HepG2 (cell line): ENCODE data around the gene SFMBT1. TPM values are rescaled to one million over a fixed set of nuclear protein-coding genes. Genes with fewer than 3 reads are reported as not detected.

Experiments used
- CBX1 ChIP-seq: IDR thresholded peaks from one replicate; pipeline ENCODE4 v1.6.1; 2016; ENCODE audit warnings: antibody characterized with exemption, low read depth
- HNRNPK ChIP-seq: fragments of 200-400 bp; formaldehyde crosslinking; IDR thresholded peaks from 2 replicates; pipeline ENCODE4 v1.6.1; 2018; ENCODE audit warnings: low read length, low read depth, moderate library complexity, mild to moderate bottlenecking; ENCODE audit not compliant: poor library complexity, severe bottlenecking
- MEF2D ChIP-seq: sonication (generic); formaldehyde crosslinking; IDR thresholded peaks from 2 replicates; pipeline ENCODE4 v1.5.1; 2020; ENCODE audit warnings: mild to moderate bottlenecking, missing genetic modification reagents
- MIXL1 ChIP-seq: IDR thresholded peaks from 2 replicates; pipeline ENCODE4 v1.6.1; 2016
- NFKBIZ ChIP-seq: IDR thresholded peaks from 2 replicates; pipeline ENCODE4 v1.6.1; 2018; ENCODE audit warnings: missing genetic modification reagents, missing compliant biosample characterization
- NR2F6 ChIP-seq, 2 experiments: IDR thresholded peaks; 2 replicates each; pipeline ENCODE4 v1.6.1; 2016; ENCODE audit warnings: antibody characterized with exemption in 1 of 2, mild to moderate bottlenecking in 1 of 2
- PHF5A ChIP-seq: IDR thresholded peaks from one replicate; pipeline ENCODE4 v1.6.1; 2018; ENCODE audit warnings: low read depth, missing genetic modification reagents; ENCODE audit not compliant: unreplicated experiment
- PHF8 ChIP-seq: sonication (generic); formaldehyde crosslinking; IDR thresholded peaks from 2 replicates; pipeline ENCODE4 v1.5.0; 2020; ENCODE audit warnings: missing genetic modification reagents
- SAFB2 ChIP-seq: sonication (generic); formaldehyde crosslinking; IDR thresholded peaks from 2 replicates; pipeline ENCODE4 v1.5.1; 2020; ENCODE audit warnings: missing genetic modification reagents, low read depth, mild to moderate bottlenecking, borderline replicate concordance
- SMC3 ChIP-seq: IDR thresholded peaks from 2 replicates; pipeline ENCODE4 v1.6.1; 2011; ENCODE audit warnings: low read length, improper control_type of control experiment
- ZBTB3 ChIP-seq: sonication (generic); formaldehyde crosslinking; IDR thresholded peaks from 2 replicates; pipeline ENCODE4 v1.4.0; 2020; ENCODE audit warnings: low read depth, mild to moderate bottlenecking, moderate library complexity, missing genetic modification reagents, borderline replicate concordance
- ZMYM3 ChIP-seq: sonication (generic); formaldehyde crosslinking; IDR thresholded peaks from 2 replicates; pipeline ENCODE4 v1.5.1; 2020; ENCODE audit warnings: mild to moderate bottlenecking, missing genetic modification reagents
- ZNF329 ChIP-seq: sonication (generic); formaldehyde crosslinking; IDR thresholded peaks from 2 replicates; pipeline ENCODE4 v1.9.0; 2021; ENCODE audit warnings: low read depth, mild to moderate bottlenecking, missing genetic modification reagents
- ZNF337 ChIP-seq: sonication (generic); formaldehyde crosslinking; IDR thresholded peaks from 2 replicates; pipeline ENCODE4 v1.5.1; 2020; ENCODE audit warnings: missing genetic modification reagents, low read depth, mild to moderate bottlenecking, borderline replicate concordance
- ZNF598 ChIP-seq: sonication (generic); formaldehyde crosslinking; IDR thresholded peaks from 2 replicates; pipeline ENCODE4 v1.5.1; 2020; ENCODE audit warnings: mild to moderate bottlenecking, missing genetic modification reagents, borderline replicate concordance
- ZNF839 ChIP-seq: sonication (generic); formaldehyde crosslinking; IDR thresholded peaks from 2 replicates; pipeline ENCODE4 v1.4.0; 2020; ENCODE audit warnings: missing genetic modification reagents, mild to moderate bottlenecking, borderline replicate concordance
- ZSCAN20 ChIP-seq: sonication (generic); formaldehyde crosslinking; IDR thresholded peaks from 2 replicates; pipeline ENCODE4 v1.4.0; 2020; ENCODE audit warnings: missing genetic modification reagents, mild to moderate bottlenecking, borderline replicate concordance
- polyA plus RNA-seq, 8 experiments: library from polyadenylated mRNA; depleted of rRNA in 3 of 8; stranded (reverse) in 7 of 8; unstranded in 1 of 8; fragments of >200 nt; fragmentation: Illumina TruSeq in 4 of 8; extraction: Trizol in 4 of 8; gene quantifications; 2 replicates each; pipeline versions ENCODE4 v1.2.1 to v1.2.3, GENCODE V29; 2011 to 2016; ENCODE audit warnings: low read depth in 4 of 8, missing spikeins in 1 of 8, mixed read lengths in 1 of 8; ENCODE audit not compliant: insufficient read depth in 1 of 8
- total RNA-seq, 5 experiments: library from RNA; depleted of rRNA; stranded (reverse); fragments of >200 nt; fragmentation: Illumina TruSeq; extraction: Trizol; gene quantifications; 2 replicates each; pipeline ENCODE4 v1.2.3, GENCODE V29; 2016; ENCODE audit warnings: low read depth in 1 of 5
- TF ChIP-seq, protein P1 (sequence below): sonication (generic); formaldehyde crosslinking; IDR thresholded peaks from 2 replicates; pipeline ENCODE4; 2020; ENCODE audit warnings: missing genetic modification reagents, mild to moderate bottlenecking, borderline replicate concordance
- TF ChIP-seq, protein P2 (sequence below): IDR thresholded peaks from 2 replicates; pipeline ENCODE4 v1.6.1; 2016; ENCODE audit warnings: mild to moderate bottlenecking
- TF ChIP-seq, protein P3 (sequence below): sonication (generic); formaldehyde crosslinking; IDR thresholded peaks from 2 replicates; pipeline ENCODE4 v1.4.0; 2020; ENCODE audit warnings: mild to moderate bottlenecking, missing genetic modification reagents
- TF ChIP-seq, protein P4 (sequence below): sonication (generic); formaldehyde crosslinking; IDR thresholded peaks from 2 replicates; pipeline ENCODE4 v1.8.1; 2023; ENCODE audit warnings: mild to moderate bottlenecking, missing genetic modification reagents
- TF ChIP-seq, protein P5 (sequence below): sonication (generic); formaldehyde crosslinking; IDR thresholded peaks from 2 replicates; pipeline ENCODE4 v1.4.0; 2020; ENCODE audit warnings: low read depth, missing genetic modification reagents

The SFMBT1 gene
- total and polyA plus RNA-seq, 2 of the 13 experiments (the other 11 are each of a cell fraction or from before 2014, with no cell fraction given) = 3.8 to 12.8 TPM

DNA sequence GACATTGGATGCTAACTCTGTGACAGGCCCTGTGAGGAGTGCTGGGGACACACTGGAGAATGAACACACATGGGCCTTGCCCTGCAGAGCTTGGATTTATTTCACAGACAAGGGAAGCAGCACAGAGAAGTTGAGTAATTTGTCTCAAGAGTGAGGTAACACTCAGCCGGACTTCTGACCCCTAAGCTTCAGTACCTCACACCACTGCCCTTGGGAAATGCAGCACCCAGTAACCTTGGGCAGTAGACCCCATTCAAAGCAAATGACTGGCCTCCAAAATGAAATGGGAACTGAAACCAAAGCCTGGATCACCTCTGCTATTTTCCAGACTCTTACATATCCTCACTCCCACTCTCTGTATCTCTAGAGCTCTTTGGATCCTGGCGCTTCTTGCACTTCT, 47.1 kb upstream of the SFMBT1 start (continued):
- TF ChIP-seq, protein P1, sequence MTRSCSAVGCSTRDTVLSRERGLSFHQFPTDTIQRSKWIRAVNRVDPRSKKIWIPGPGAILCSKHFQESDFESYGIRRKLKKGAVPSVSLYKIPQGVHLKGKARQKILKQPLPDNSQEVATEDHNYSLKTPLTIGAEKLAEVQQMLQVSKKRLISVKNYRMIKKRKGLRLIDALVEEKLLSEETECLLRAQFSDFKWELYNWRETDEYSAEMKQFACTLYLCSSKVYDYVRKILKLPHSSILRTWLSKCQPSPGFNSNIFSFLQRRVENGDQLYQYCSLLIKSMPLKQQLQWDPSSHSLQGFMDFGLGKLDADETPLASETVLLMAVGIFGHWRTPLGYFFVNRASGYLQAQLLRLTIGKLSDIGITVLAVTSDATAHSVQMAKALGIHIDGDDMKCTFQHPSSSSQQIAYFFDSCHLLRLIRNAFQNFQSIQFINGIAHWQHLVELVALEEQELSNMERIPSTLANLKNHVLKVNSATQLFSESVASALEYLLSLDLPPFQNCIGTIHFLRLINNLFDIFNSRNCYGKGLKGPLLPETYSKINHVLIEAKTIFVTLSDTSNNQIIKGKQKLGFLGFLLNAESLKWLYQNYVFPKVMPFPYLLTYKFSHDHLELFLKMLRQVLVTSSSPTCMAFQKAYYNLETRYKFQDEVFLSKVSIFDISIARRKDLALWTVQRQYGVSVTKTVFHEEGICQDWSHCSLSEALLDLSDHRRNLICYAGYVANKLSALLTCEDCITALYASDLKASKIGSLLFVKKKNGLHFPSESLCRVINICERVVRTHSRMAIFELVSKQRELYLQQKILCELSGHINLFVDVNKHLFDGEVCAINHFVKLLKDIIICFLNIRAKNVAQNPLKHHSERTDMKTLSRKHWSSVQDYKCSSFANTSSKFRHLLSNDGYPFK (CRISPR knock-in tag) = no peak
- TF ChIP-seq ZNF839 (CRISPR knock-in tag) (no peak), MIXL1 (0 out of 2 replicates have a peak, but pooled peaks have one; percentile 22), ZSCAN20 (no peak), MEF2D (CRISPR knock-in tag) (no peak), ZNF329 (CRISPR knock-in tag) (no peak), ZMYM3 (0 out of 2 replicates have a peak, but pooled peaks have one; percentile 11), PHF8 (CRISPR knock-in tag) (no peak), HNRNPK (no peak), CBX1 (no peak), SMC3 (peak; percentile 30; the same call in 1 of the 2 replicates), SAFB2 (no peak), ZNF598 (CRISPR knock-in tag) (no peak), NFKBIZ (no peak), ZNF337 (CRISPR knock-in tag) (no peak), PHF5A (no peak), ZBTB3 (CRISPR knock-in tag) (no peak), NR2F6 (IDR thresholded peaks at IDR 0.05) (peak; percentile 42; the same call in 1 of the 2 replicates), NR2F6 (CRISPR knock-in tag; IDR thresholded peaks at IDR 0.05) (peak; percentile 55; the same call in 1 of the 2 replicates)
- TF ChIP-seq, protein P2, sequence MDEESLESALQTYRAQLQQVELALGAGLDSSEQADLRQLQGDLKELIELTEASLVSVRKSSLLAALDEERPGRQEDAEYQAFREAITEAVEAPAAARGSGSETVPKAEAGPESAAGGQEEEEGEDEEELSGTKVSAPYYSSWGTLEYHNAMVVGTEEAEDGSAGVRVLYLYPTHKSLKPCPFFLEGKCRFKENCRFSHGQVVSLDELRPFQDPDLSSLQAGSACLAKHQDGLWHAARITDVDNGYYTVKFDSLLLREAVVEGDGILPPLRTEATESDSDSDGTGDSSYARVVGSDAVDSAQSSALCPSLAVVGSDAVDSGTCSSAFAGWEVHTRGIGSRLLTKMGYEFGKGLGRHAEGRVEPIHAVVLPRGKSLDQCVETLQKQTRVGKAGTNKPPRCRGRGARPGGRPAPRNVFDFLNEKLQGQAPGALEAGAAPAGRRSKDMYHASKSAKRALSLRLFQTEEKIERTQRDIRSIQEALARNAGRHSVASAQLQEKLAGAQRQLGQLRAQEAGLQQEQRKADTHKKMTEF = 0 out of 2 replicates have a peak, but pooled peaks have one; percentile 24
- TF ChIP-seq, protein P3, sequence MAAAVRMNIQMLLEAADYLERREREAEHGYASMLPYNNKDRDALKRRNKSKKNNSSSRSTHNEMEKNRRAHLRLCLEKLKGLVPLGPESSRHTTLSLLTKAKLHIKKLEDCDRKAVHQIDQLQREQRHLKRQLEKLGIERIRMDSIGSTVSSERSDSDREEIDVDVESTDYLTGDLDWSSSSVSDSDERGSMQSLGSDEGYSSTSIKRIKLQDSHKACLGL (CRISPR knock-in tag) = no peak
- TF ChIP-seq, protein P4, sequence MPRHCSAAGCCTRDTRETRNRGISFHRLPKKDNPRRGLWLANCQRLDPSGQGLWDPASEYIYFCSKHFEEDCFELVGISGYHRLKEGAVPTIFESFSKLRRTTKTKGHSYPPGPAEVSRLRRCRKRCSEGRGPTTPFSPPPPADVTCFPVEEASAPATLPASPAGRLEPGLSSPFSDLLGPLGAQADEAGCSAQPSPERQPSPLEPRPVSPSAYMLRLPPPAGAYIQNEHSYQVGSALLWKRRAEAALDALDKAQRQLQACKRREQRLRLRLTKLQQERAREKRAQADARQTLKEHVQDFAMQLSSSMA (CRISPR knock-in tag) = no peak
- TF ChIP-seq, protein P5, sequence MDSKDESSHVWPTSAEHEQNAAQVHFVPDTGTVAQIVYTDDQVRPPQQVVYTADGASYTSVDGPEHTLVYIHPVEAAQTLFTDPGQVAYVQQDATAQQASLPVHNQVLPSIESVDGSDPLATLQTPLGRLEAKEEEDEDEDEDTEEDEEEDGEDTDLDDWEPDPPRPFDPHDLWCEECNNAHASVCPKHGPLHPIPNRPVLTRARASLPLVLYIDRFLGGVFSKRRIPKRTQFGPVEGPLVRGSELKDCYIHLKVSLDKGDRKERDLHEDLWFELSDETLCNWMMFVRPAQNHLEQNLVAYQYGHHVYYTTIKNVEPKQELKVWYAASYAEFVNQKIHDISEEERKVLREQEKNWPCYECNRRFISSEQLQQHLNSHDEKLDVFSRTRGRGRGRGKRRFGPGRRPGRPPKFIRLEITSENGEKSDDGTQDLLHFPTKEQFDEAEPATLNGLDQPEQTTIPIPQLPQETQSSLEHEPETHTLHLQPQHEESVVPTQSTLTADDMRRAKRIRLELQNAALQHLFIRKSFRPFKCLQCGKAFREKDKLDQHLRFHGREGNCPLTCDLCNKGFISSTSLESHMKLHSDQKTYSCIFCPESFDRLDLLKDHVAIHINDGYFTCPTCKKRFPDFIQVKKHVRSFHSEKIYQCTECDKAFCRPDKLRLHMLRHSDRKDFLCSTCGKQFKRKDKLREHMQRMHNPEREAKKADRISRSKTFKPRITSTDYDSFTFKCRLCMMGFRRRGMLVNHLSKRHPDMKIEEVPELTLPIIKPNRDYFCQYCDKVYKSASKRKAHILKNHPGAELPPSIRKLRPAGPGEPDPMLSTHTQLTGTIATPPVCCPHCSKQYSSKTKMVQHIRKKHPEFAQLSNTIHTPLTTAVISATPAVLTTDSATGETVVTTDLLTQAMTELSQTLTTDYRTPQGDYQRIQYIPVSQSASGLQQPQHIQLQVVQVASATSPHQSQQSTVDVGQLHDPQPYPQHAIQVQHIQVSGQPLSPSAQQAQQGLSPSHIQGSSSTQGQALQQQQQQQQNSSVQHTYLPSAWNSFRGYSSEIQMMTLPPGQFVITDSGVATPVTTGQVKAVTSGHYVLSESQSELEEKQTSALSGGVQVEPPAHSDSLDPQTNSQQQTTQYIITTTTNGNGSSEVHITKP (CRISPR knock-in tag) = no peak
